DMS 273 (cell line): ENCODE results near the gene SPOCK2.
"Not testable (repeated sequence)": the region's sequence is repeated elsewhere in the genome, so short reads cannot be mapped to it uniquely, and the experiment has no call there.

Source experiments
- DNase-seq: peaks from one replicate; lab custom pipeline; 2025; ENCODE audit not compliant: unreplicated experiment; lab: John Stamatoyannopoulos, UW

The SPOCK2 gene

DNA sequence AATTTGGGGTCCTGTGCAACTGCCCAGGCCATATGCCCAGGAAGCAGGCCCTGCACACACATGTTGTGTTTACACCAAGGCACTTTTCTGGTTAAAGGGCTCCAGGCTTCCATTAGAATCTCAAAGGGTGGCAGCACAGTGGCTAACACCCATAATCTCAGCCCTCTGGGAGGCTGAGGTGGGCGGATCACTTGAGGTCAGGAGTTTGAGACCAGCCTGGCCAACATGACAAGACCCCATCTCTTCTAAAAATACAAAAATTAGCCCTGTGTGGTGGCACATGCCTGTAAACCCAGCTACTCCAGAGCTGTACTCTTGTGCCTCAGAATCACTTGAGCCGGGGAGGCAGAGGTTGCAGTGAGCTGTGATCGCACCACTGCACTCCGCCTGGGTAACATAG is 53.6 kb downstream of the SPOCK2 start:
- DNase-seq = no peak

GRCh38 chr10:72034040-72034499 is 54.3 kb downstream of the SPOCK2 start:
- no peak for DNase-seq

DNA sequence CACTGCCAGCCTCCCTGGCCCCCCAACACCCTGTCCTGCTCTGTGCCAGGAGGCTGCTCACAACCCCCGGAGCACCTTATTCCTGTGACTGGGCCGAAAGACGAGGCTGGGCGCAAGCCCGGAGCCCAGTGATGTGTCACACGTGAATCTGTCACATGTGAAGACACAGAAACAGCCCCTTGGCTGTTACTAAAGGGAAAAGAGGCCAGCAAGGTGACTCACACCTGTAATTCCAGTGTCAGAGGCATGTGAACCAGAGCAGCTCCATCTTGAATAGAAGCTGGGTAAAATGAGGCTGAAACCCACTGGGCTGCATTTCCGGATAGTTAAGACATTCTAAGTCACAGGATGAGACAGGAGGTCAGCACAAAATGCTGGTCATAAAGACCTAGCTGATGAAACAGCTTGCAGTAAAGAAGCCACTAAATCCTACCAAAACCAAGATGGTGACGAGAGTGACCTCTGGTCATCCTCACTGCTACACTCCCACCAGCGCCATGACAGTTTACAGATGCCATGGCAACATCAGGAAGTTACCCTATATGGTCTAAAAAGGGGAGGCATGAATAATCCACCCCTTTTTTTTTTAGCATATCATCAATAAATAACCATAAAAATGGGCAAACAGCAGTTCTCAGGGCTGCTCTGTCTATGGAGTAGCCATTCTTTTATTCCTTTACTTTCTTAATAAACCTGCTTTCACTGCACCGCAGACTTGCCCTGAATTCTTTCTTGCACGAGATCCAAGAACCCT is 55.8 kb downstream of the SPOCK2 start:
- not testable (repeated sequence) for DNase-seq

- no peak for DNase-seq
Observed at GRCh38 chr10:72031706-72032105, 56.6 kb downstream of the SPOCK2 start.

DNA sequence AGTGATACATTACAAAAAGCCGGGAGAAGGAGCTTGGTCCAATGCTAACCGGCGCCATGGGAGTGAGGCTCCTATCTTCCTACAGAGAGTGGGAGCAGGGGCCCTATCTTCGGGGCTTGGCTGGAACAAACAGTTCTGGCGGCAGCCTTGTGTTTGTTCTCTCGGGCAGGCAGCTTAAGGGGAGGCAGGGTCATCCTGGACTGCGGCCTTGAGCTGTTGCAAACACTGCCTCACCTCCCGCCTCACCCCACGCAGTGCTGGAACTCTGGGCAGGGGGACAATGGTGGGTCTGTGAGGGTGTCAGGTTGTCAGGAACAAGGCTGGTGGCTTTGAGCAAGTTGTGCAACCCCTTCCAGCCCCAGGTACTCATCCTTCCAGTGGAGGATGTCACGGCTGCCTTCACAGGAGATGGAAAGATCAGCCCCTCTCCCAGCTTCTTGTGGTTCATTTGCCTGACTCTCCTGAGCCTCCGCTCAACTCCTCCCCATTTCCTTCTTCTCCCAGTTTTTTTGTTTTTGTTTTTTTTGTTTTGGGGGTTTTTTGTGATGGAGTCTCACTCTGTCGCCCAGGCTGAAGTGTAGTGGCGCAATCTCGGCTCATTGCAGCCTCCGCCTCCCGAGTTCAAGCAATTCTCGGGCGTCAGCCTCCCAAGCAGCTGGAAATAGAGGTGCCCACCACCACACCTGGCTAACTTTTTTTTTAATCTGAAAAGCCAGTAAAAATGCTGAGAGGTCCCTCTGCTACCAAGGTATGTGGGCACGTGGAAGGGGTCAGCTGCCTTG is 57.4 kb downstream of the SPOCK2 start:
- no peak for DNase-seq

- DNase-seq = no peak
Observed at GRCh38 chr10:72029414-72029813, 58.9 kb downstream of the SPOCK2 start.

DNA sequence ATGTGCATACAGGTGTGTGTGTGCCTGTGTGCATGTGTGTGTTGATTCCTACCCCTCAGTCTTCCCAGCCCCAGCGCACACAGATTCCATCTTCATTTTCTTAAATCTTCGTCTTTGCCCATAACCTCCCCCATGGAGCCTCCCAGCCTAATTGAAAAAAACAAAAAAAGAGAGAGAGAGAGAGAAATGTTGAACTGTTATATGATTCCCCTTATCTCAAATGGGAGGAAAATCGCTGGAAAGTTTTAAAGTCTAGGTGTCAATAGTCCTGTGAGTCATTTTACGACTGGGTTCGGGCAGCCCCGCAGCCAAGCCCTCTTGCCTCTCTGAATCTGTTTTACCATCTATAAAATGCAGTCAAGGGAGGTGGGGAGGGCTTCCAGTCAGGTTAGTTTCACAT is 60.9 kb downstream of the SPOCK2 start:
- no peak for DNase-seq

GRCh38 chr10:72026278-72027111 is 61.9 kb downstream of the SPOCK2 start:
- DNase-seq = peak; percentile 16

DNA sequence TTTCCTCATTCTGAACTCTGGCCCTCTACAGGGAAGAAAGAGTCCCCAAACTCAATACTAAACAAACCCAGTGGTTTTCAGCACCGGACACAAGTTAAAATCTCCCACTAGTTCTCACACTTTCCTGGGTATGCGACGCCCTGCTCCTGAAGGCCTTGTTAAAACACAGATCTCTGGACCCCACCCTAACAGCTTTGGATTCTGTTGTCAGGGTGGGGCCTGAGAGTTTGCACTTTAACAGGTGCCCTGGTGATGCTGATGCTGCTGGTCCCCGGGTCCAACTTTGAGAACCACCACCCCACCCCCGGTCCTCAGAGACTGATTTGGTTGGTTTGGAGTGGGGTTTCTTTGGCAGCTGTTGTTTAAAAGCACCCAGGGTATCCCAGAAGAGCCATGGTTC is 62.5 kb downstream of the SPOCK2 start:
- DNase-seq = no peak

DNA sequence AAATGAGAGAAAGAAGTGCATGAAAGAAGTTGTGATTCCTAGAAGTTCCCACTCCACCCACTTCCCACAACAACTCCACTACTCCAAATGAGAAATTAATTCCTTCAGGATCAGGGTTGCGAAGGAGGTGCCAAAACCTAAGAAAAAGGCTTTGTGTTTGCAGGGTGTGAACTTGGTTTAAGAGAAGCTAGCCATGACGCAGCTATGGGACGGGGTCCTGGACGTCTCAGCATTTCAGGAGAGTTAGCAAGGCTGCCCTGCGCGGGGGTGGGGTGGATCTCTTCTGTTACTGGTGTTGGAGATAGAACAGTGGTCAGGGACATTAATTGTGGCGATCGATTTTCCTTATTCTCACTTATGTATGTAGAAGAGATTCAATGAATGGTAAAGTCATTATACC is 63.0 kb downstream of the SPOCK2 start:
- no peak for DNase-seq

DNA sequence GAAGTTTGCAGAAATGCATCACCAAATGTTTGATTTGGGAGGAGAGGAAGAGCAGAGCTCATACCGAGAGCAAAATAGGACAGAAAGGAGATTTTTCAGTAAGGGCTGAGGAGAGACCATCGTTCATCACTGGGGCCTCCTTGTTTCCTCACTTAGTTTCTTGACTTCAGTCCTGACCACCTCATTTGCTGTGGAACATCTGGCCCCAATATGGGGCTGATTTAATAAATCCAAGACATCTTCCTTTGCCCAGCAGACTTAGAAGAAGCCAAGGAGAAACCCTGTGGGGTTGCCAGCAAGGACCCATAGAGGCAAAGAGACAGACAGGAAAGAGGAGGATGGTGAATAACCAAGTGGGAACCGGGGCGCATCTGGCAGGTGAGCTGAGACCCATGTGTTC is 63.8 kb downstream of the SPOCK2 start:
- no peak for DNase-seq

- DNase-seq = no peak
Observed at GRCh38 chr10:72022228-72022627, 66.1 kb downstream of the SPOCK2 start.

DNA sequence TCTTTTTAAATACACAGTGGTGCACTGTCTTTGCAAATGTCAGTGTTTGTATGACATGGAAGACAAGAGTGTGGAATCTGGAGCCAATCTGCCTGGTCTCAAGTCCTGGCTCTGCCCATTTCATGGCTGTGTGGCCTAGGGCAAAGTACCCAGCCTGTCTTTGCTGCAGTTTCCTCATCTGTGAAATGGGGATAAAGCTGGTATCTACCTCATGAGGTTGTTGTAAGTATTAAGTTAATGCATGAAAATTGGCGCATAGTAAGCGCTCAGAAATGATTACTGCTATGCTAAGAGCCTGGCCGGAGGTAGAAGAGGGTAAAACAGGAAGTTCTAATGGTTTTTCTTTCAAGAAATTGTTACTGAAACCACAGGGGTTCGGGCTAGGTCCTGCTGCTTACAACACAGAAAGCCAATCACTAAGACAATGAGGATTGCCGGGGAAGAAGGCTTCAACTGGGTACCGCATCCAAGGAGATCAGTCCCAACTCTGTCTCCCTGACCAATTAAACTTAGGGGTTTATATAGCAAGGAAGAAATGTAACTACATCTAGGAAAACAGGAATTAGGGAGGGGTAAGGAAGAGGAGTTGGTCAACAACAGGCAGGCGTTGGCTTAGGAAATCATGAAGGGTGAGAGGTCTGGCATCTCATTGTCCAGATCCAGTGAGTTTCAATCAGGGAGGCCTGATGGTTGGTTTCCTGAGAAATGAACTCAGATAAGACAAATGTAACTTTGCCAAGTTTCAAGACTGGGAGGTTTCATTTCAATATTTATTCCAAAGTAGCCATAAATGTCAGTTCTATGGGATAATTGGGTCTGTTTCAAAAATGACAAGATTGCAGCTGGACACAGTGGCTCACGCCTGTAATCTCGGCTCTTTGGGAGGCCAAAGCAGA is 67.2 kb downstream of the SPOCK2 start:
- no peak for DNase-seq

- DNase-seq = no peak
Observed at GRCh38 chr10:72019085-72019876, 69.1 kb downstream of the SPOCK2 start.

GRCh38 chr10:72016608-72017300 is 71.6 kb downstream of the SPOCK2 start:
- DNase-seq = peak; percentile 77

GRCh38 chr10:72015841-72016240 is 72.5 kb downstream of the SPOCK2 start:
- no peak for DNase-seq

- DNase-seq = no peak
Observed at GRCh38 chr10:72014785-72015480, 73.4 kb downstream of the SPOCK2 start.

DNA sequence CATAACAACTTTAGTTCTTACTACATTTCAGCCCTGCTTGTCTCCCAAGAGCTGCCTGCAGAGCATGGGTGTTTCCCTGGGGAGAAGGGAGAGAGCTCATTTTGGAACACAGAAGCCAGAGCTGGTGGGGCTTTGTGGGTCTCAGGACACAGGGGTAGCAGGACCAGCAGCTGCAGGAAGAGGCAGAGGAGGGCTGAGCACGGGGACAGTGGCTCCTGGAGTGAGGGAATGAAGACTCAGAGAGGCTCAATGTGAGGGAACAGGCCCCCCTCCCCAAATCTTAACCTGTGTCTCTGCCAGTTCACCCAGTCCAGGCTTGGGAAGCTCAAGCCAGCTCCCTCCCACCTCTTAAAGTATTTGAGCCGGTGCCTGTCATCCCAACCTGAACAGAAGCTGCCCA is 74.2 kb downstream of the SPOCK2 start:
- no peak for DNase-seq
